Upper lobe of right lung (tissue), 1 donor: ENCODE measurements around the gene LHX8. TPM values are rescaled to one million over a fixed set of nuclear protein-coding genes. Genes with fewer than 3 reads are reported as not detected.

Source experiments
- ATAC-seq: fragments of 200-7000 bp; cut with Tn5 transposase; one replicate; pipeline ENCODE4 v1.9.1; 2020; ENCODE audit warnings: mild to moderate bottlenecking, moderate library complexity
- DNase-seq: peaks from one replicate; pipeline ENCODE4 v3.0.0-alpha.2; 2020
- H3K27ac ChIP-seq: fragments of 200-600 bp; one replicate; pipeline ENCODE4 v1.8.0; 2022
- H3K27me3 ChIP-seq: fragments of 200-600 bp; one replicate; pipeline ENCODE4 v1.8.0; 2022; ENCODE audit warnings: mild to moderate bottlenecking
- H3K36me3 ChIP-seq: fragments of 200-600 bp; one replicate; pipeline ENCODE4 v1.8.0; 2022
- H3K4me1 ChIP-seq: fragments of 200-600 bp; one replicate; pipeline ENCODE4 v1.8.0; 2022
- H3K4me3 ChIP-seq: fragments of 200-600 bp; one replicate; pipeline ENCODE4 v1.8.0; 2022; ENCODE audit warnings: mild to moderate bottlenecking
- H3K9me3 ChIP-seq: fragments of 200-600 bp; one replicate; pipeline ENCODE4 v1.8.0; 2022
- CTCF ChIP-seq: fragments of 200-600 bp; IDR thresholded peaks from one replicate; pipeline ENCODE4 v1.8.0; 2022; ENCODE audit warnings: antibody characterized with exemption
- intact Hi-C: fragments of 100-400 bp; cut with DNase I; formaldehyde crosslinking; loops from one replicate; pipeline ENCODE4 v1.11.0; 2022
- total RNA-seq: library from RNA; stranded (reverse); fragmentation: NEBNext Ultra II Directional; extraction: Animal tissue kit (Norgen Biotek cat#: 25700); gene quantifications from one replicate; pipeline ENCODE4 v1.2.1, GENCODE V29; 2021
- donor health status: DM: no; HTN: yes; CAD: no; lungs with severe emphysema.

The LHX8 gene
- total RNA-seq, 1 donor from 2014 or later, result not detected

GRCh38 chr1:75134647-75135572 lies 722 bp downstream of the LHX8 start:
- Histone ChIP-seq H3K36me3 (no peaks in the 10 kb centered on the region), H3K4me3 (peak overlapping the region; percentile 25), H3K9me3 (no peaks in the 10 kb centered on the region), H3K27ac (no peak overlapping the region), H3K27me3 (peaks cover 99% of the 10 kb centered on the region), H3K4me1 (peaks cover 12% of the 10 kb centered on the region)
- ATAC-seq (peak; percentile 24), DNase-seq (no peak)
- no peak for TF ChIP-seq CTCF
- intact Hi-C loops, result no loop called here

GRCh38 chr1:75135573-75136194 lies 1.5 kb downstream of the LHX8 start:
- DNase-seq (no peak), ATAC-seq (no peak)
- H3K27me3 ChIP-seq, result peaks cover 97% of the 10 kb centered on the region
- peaks cover 12% of the 10 kb centered on the region for H3K4me1 ChIP-seq
- H3K4me3 ChIP-seq, result peak overlapping the region; percentile 25
- no peak for TF ChIP-seq CTCF
- H3K27ac ChIP-seq, result no peak overlapping the region
- H3K36me3 ChIP-seq, result no peaks in the 10 kb centered on the region
- intact Hi-C loops, result no loop called here
- no peaks in the 10 kb centered on the region for H3K9me3 ChIP-seq

- H3K4me3 ChIP-seq, result no peak overlapping the region
- H3K36me3 ChIP-seq, result no peaks in the 10 kb centered on the region
- DNase-seq (no peak), ATAC-seq (peak; percentile 43)
- intact Hi-C loops, result no loop called here
- H3K27me3 ChIP-seq, result peaks cover 97% of the 10 kb centered on the region
- H3K4me1 ChIP-seq, result peaks cover 12% of the 10 kb centered on the region
- H3K27ac ChIP-seq, result no peak overlapping the region
- H3K9me3 ChIP-seq, result no peaks in the 10 kb centered on the region
- no peak for TF ChIP-seq CTCF
Observed at GRCh38 chr1:75136195-75136815, 2.1 kb downstream of the LHX8 start.

GRCh38 chr1:75136921-75137641 lies 2.9 kb downstream of the LHX8 start:
- no peak for TF ChIP-seq CTCF
- no peaks in the 10 kb centered on the region for H3K36me3 ChIP-seq
- DNase-seq (no peak), ATAC-seq (peak; percentile 20)
- no peak overlapping the region for H3K4me3 ChIP-seq
- no peak overlapping the region for H3K27ac ChIP-seq
- intact Hi-C loops, result no loop called here
- H3K4me1 ChIP-seq, result peaks cover 12% of the 10 kb centered on the region
- H3K9me3 ChIP-seq, result no peaks in the 10 kb centered on the region
- H3K27me3 ChIP-seq, result peaks cover 92% of the 10 kb centered on the region

GRCh38 chr1:75152092-75152491 lies 17.9 kb downstream of the LHX8 start:
- no peak for TF ChIP-seq CTCF
- Histone ChIP-seq H3K27me3 (no peaks in the 10 kb centered on the region), H3K27ac (no peak overlapping the region), H3K36me3 (no peaks in the 10 kb centered on the region), H3K4me3 (no peak overlapping the region), H3K9me3 (no peaks in the 10 kb centered on the region), H3K4me1 (no peaks in the 10 kb centered on the region)
- DNase-seq (no peak), ATAC-seq (no peak)
- intact Hi-C loops, result no loop called here
